ENCODE data around the gene ICAM2. TPM values are rescaled to one million over a fixed set of nuclear protein-coding genes. Genes with fewer than 3 reads are reported as not detected.
"Not testable (repeated sequence)": the region's sequence is repeated elsewhere in the genome, so short reads cannot be mapped to it uniquely, and the experiment has no call there.

ICAM2 gene
- total and polyA plus RNA-seq, 2 experiments from 2014 or later, result 0.97 to 1.3 TPM

DNA sequence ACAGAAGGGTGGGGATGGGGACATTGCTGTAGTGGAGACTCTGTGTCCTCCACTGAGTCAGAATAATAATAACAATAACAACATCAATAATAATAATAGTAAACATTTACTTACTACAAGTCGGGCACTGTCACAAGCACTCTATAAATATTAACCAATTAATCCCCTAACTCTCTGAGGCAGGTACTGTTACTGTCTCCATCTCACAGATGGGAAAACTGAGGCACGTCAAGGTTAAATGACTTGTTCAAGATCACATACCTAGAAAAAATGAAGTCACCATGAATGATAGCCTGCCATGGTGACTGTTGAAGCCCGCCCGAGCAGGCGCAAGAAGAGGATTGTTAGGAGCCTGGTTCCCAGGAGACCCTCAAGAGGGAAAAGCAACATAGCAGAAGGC is 12.1 kb downstream of the ICAM2 start:
- H3K9me2 ChIP-seq (ENCODE audit: insufficient read depth), result no peaks in the 10 kb centered on the region
- no peaks in the 10 kb centered on the region for H3K27me3 ChIP-seq (replicated peaks; ENCODE audit: insufficient read depth)
- peaks cover 11% of the 10 kb centered on the region for H3K4me1 ChIP-seq (ENCODE audit: insufficient read depth)
- H3K36me3 ChIP-seq (ENCODE audit: low read depth), result no peaks in the 10 kb centered on the region
- 77 to 80% methylated on average over 5 of the region's 5 CpGs for whole genome bisulfite sequencing, 2 experiments (ENCODE audit: low coverage in 1 of 2, low lambda C conversion rate in 2 of 2, missing lambda C conversion rate in 2 of 2)
- H3F3A ChIP-seq (ENCODE audit: insufficient read depth), result peaks cover 5% of the 10 kb centered on the region; the same call in 1 of the 2 replicates
- no peak for DNase-seq
- H3K4me2 ChIP-seq (ENCODE audit: unreplicated experiment), result no peak overlapping the region
- H3K9ac ChIP-seq, result no peak overlapping the region
- no peak overlapping the region for H3K27ac ChIP-seq
- H3K4me3 ChIP-seq, result no peak overlapping the region
- no peaks in the 10 kb centered on the region for H3K9me3 ChIP-seq (ENCODE audit: low read depth)
- no peaks in the 10 kb centered on the region for H3K79me2 ChIP-seq (ENCODE audit: insufficient read depth)
- no peaks in the 10 kb centered on the region for H4K20me1 ChIP-seq (ENCODE audit: insufficient read depth)
- TF ChIP-seq EZH2 (IDR thresholded peaks at IDR 0.05; ENCODE audit: insufficient read depth, poor library complexity, severe bottlenecking) (no peak), EZH2phosphoT487 (IDR thresholded peaks at IDR 0.05; ENCODE audit: insufficient read depth, low read depth) (no peak)
- in situ Hi-C loops (cut with MboI), result no loop called here
- no peak overlapping the region for H2AFZ ChIP-seq

GRCh38 chr17:64007838-64008282 is 12.6 kb downstream of the ICAM2 start:
- no peak overlapping the region for H3K27ac ChIP-seq
- H3K4me1 ChIP-seq (ENCODE audit: insufficient read depth), result peaks cover 11% of the 10 kb centered on the region
- in situ Hi-C loops (cut with MboI), result no loop called here
- no peaks in the 10 kb centered on the region for H3K27me3 ChIP-seq (replicated peaks; ENCODE audit: insufficient read depth)
- DNase-seq, result no peak
- no peak overlapping the region for H2AFZ ChIP-seq
- H4K20me1 ChIP-seq (ENCODE audit: insufficient read depth), result no peaks in the 10 kb centered on the region
- H3K36me3 ChIP-seq (ENCODE audit: low read depth), result no peaks in the 10 kb centered on the region
- 82% methylated on average over 4 to 5 of the region's 5 CpGs for WGBS, 2 experiments (ENCODE audit: low coverage in 1 of 2, low lambda C conversion rate in 2 of 2, missing lambda C conversion rate in 2 of 2)
- H3F3A ChIP-seq (ENCODE audit: insufficient read depth), result peaks cover 5% of the 10 kb centered on the region; the same call in 1 of the 2 replicates
- H3K79me2 ChIP-seq (ENCODE audit: insufficient read depth), result no peaks in the 10 kb centered on the region
- H3K9ac ChIP-seq, result no peak overlapping the region
- no peaks in the 10 kb centered on the region for H3K9me2 ChIP-seq (ENCODE audit: insufficient read depth)
- H3K9me3 ChIP-seq (ENCODE audit: low read depth), result no peaks in the 10 kb centered on the region
- H3K4me2 ChIP-seq (ENCODE audit: unreplicated experiment), result no peak overlapping the region
- H3K4me3 ChIP-seq, result no peak overlapping the region
- no peak for TF ChIP-seq EZH2 (IDR thresholded peaks at IDR 0.05; ENCODE audit: insufficient read depth, poor library complexity, severe bottlenecking)
- TF ChIP-seq EZH2phosphoT487 (IDR thresholded peaks at IDR 0.05; ENCODE audit: insufficient read depth, low read depth), result no peak

- H3K27me3 ChIP-seq (replicated peaks; ENCODE audit: insufficient read depth); H3K4me2 ChIP-seq (ENCODE audit: unreplicated experiment); H3K9ac ChIP-seq; H3F3A ChIP-seq (ENCODE audit: insufficient read depth); H3K36me3 ChIP-seq (ENCODE audit: low read depth); H2AFZ ChIP-seq; H3K27ac ChIP-seq; DNase-seq; H3K4me3 ChIP-seq; H3K79me2 ChIP-seq (ENCODE audit: insufficient read depth); in situ Hi-C loops (cut with MboI); H3K9me3 ChIP-seq (ENCODE audit: low read depth); H3K9me2 ChIP-seq (ENCODE audit: insufficient read depth); H4K20me1 ChIP-seq (ENCODE audit: insufficient read depth): not testable (repeated sequence)
- 85 to 91% methylated on average over 5 of the region's 5 CpGs for WGBS, 2 experiments (ENCODE audit: low coverage in 1 of 2, low lambda C conversion rate in 2 of 2, missing lambda C conversion rate in 2 of 2)
- peaks cover 11% of the 10 kb centered on the region for H3K4me1 ChIP-seq (ENCODE audit: insufficient read depth)
These were observed 13.2 kb downstream of the ICAM2 start for GRCh38 chr17:64007089-64007837.

- TF ChIP-seq EZH2phosphoT487 (IDR thresholded peaks at IDR 0.05; ENCODE audit: insufficient read depth, low read depth) (no peak), EZH2 (IDR thresholded peaks at IDR 0.05; ENCODE audit: insufficient read depth, poor library complexity, severe bottlenecking) (no peak)
- H3K9ac ChIP-seq, result no peak overlapping the region
- no peak for DNase-seq
- H3K9me3 ChIP-seq (ENCODE audit: low read depth), result no peaks in the 10 kb centered on the region
- in situ Hi-C loops (cut with MboI), result no loop called here
- peaks cover 5% of the 10 kb centered on the region; the same call in 1 of the 2 replicates for H3F3A ChIP-seq (ENCODE audit: insufficient read depth)
- H3K4me1 ChIP-seq (ENCODE audit: insufficient read depth), result peaks cover 11% of the 10 kb centered on the region
- H3K27me3 ChIP-seq (replicated peaks; ENCODE audit: insufficient read depth), result no peaks in the 10 kb centered on the region
- 86 to 87% methylated on average over 13 of the region's 13 CpGs for WGBS, 2 experiments (ENCODE audit: low coverage in 1 of 2, low lambda C conversion rate in 2 of 2, missing lambda C conversion rate in 2 of 2)
- no peak overlapping the region for H3K4me3 ChIP-seq
- no peak overlapping the region for H2AFZ ChIP-seq
- H4K20me1 ChIP-seq (ENCODE audit: insufficient read depth), result no peaks in the 10 kb centered on the region
- H3K9me2 ChIP-seq (ENCODE audit: insufficient read depth), result no peaks in the 10 kb centered on the region
- H3K79me2 ChIP-seq (ENCODE audit: insufficient read depth), result no peaks in the 10 kb centered on the region
- no peak overlapping the region for H3K4me2 ChIP-seq (ENCODE audit: unreplicated experiment)
- no peak overlapping the region for H3K27ac ChIP-seq
- H3K36me3 ChIP-seq (ENCODE audit: low read depth), result no peaks in the 10 kb centered on the region
These were observed 13.9 kb downstream of the ICAM2 start for GRCh38 chr17:64006361-64007088.
